ENCODE results near the gene RPL4.
"Not testable (repeated sequence)": the region's sequence is repeated elsewhere in the genome, so short reads cannot be mapped to it uniquely, and the experiment has no call there.

RPL4 gene

GRCh38 chr15:66504563-66505429 lies at the start of gene RPL4, which contains the start of gene ZWILCH:
Gene RPL4 (minus strand): TSS chr15:66504855. CDS start chr15:66504790, 65 bp downstream.
Gene ZWILCH (plus strand): TSS chr15:66505326. CDS start chr15:66505339, 13 bp downstream.
- DNase-seq = peak; percentile 84

- DNase-seq = no peak
These were observed 40.6 kb upstream of the RPL4 start for GRCh38 chr15:66545255-66545654.

- DNase-seq = no peak
These were observed 38.2 kb upstream of the RPL4 start for GRCh38 chr15:66542896-66543295.

- DNase-seq = no peak
These were observed 30.4 kb upstream of the RPL4 start for GRCh38 chr15:66535056-66535455.

GRCh38 chr15:66524838-66525237 lies 20.2 kb upstream of the RPL4 start:
- no peak for DNase-seq

- no peak for DNase-seq
These were observed 19.3 kb upstream of the RPL4 start for GRCh38 chr15:66523926-66524325.

- no peak for DNase-seq
These were observed 11.3 kb upstream of the RPL4 start for GRCh38 chr15:66515901-66516322.

GRCh38 chr15:66514586-66514985 lies 9.9 kb upstream of the RPL4 start:
- DNase-seq = no peak

- no peak for DNase-seq
These were observed 3.7 kb upstream of the RPL4 start for GRCh38 chr15:66508293-66508883.

- DNase-seq = no peak
These were observed 1.2 kb upstream of the RPL4 start for GRCh38 chr15:66505818-66506217.

- DNase-seq = no peak
These were observed 766 bp upstream of the RPL4 start for GRCh38 chr15:66505430-66505811.

GRCh38 chr15:66503780-66504562 lies 684 bp downstream of the RPL4 start:
- DNase-seq = no peak

GRCh38 chr15:66503041-66503648 lies 1.5 kb downstream of the RPL4 start:
- not testable (repeated sequence) for DNase-seq

- no peak for DNase-seq
These were observed 2.2 kb downstream of the RPL4 start for GRCh38 chr15:66502491-66502890.

GRCh38 chr15:66500346-66500745 lies 4.3 kb downstream of the RPL4 start:
- DNase-seq = not testable (repeated sequence)

- DNase-seq = no peak
These were observed 5.9 kb downstream of the RPL4 start for GRCh38 chr15:66498501-66499386.

- DNase-seq = peak; percentile 98
These were observed 6.9 kb downstream of the RPL4 start, which contains the start of gene SNAPC5 for GRCh38 chr15:66497502-66498455. Gene SNAPC5 (minus strand): TSS chr15:66497762. CDS start chr15:66497731, 31 bp downstream.

GRCh38 chr15:66496951-66497501 lies 7.6 kb downstream of the RPL4 start:
- peak; percentile 41 for DNase-seq

GRCh38 chr15:66494262-66494661 lies 10.4 kb downstream of the RPL4 start:
- DNase-seq = no peak

- no peak for DNase-seq
These were observed 12.8 kb downstream of the RPL4 start for GRCh38 chr15:66491846-66492245.
